Left cardiac atrium (tissue), 4 donors: ENCODE data around the gene HIF1AN. TPM values are rescaled to one million over a fixed set of nuclear protein-coding genes. Genes with fewer than 3 reads are reported as not detected.
"Not testable (repeated sequence)": the region's sequence is repeated elsewhere in the genome, so short reads cannot be mapped to it uniquely, and the experiment has no call there.

Source experiments
- ATAC-seq, 2 donors: fragments of 200-7000 bp; cut with Tn5 transposase; one replicate each; pipeline ENCODE4 v1.9.1; 2020; ENCODE audit warnings: mild to moderate bottlenecking in 2 of 2, moderate library complexity in 2 of 2
- DNase-seq: peaks from one replicate; pipeline ENCODE4 v3.0.0-alpha.2; 2020
- intact Hi-C, 2 donors: fragments of 100-400 bp; cut with DNase I; formaldehyde crosslinking; loops; one replicate each; pipeline versions ENCODE4 v1.14.1 to v1.15.1; 2022 to 2023
- total RNA-seq, 2 donors: library from RNA; stranded (reverse); fragmentation: NEBNext Ultra II Directional; extraction: Animal tissue kit (Norgen Biotek cat#: 25700); gene quantifications; one replicate each; pipeline ENCODE4 v1.2.1, GENCODE V29; 2021
- donor health status: DM: no; HTN: yes; CAD: no.
- donor health status: DM: no; HTN: yes; CAD: no; lungs with severe emphysema.
- donor health status: DM: yes; HTN: yes; CAD: no.
- donor health status: Dilated cardiomyopathy.

The HIF1AN gene
- total RNA-seq, 2 donors from 2014 or later, result 30.7 to 37.8 TPM

DNA sequence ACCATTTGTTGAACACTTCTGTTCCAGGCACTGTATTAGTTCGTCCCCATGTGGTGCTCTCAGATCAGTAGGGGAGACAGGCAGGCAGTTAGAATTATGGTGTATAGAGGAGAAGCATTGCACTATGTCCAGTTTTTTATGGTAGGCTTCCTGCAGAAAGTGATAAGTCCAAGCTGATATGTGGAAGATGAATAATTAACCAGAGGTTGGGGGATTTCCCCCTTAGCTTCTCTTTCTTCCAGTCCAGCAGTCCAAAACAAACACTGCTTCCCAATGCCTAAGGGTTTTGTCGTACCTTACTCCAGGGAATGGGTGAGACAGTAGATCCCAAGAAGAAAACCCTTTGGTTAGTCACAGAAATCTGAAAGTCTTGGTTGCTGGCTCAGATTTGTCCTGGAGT, 19.2 kb downstream of the HIF1AN start:
- intact Hi-C loops, result no loop called here
- DNase-seq (no peak), ATAC-seq (no peak)

- intact Hi-C loops, result loop anchor here (2.0 to 10.0 kb wide), 2 partner anchors 319 to 325 kb away; no protein-coding TSS in a partner anchor
- DNase-seq (no peak), ATAC-seq (no peak)
Measured at GRCh38 chr10:100560248-100560647, 24.5 kb downstream of the HIF1AN start.

DNA sequence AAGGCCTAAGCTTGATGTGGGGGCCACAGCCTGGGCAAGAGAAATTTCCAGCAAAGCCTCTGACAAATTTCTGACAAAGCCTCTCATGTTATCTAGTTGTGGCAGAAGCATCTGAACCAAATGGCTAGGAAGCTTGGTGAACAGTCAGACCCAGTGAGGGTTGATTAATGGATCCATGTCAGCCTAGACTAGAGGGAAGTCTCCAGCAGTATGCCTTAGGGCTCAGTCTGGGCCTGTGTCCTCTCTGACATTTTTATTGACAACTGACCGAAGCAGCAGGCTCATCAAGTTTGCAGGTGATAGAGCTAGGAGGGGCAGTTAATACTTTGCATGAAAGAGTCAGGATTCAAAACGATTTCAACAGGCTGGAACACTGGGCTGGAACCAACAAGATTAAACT, 25.3 kb downstream of the HIF1AN start:
- no peak for ATAC-seq
- intact Hi-C loops, result loop anchor here (2.0 to 10.0 kb wide), 2 partner anchors 318 to 324 kb away; no protein-coding TSS in a partner anchor
- DNase-seq, result no peak

DNA sequence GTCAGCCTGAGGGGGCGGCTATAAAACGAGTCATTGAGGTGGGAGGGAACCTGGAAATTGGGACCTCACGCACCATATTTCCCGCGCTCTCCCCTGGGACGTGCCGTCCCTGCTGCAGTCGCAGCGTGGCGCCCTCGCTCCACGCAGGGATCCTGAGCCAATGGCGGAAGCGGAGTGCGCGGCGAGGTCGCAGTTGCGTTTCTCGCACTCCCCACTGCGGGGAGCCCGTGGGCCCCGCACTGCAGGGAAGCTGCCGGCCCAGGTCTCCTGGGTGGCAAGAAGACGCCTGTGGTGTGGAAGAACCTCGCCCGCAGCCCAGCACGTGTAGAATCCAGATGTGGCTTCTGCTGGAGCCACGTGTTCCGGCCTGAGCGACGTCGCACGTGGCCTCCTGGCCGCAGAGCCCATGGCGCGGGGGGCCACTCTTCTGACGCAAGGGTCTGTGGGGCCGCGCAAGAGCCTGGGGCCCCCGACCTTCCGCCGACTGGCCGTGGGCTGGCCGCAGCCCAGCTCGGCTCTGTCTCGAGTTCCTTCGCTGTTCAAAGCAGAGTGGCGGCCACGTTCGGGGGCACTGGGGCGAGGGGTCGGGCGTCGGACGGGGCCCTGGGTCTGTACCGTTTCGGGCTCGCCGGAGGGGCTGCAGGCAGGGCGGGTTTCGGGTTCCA, 26.4 kb downstream of the HIF1AN start:
- intact Hi-C loops, result loop anchor here in 1 of 2 donors (10.0 kb wide), 1 partner anchor 323 kb away; no protein-coding TSS in a partner anchor
- ATAC-seq (peak; percentile 78 to 80), DNase-seq (peak; percentile 67)

DNA sequence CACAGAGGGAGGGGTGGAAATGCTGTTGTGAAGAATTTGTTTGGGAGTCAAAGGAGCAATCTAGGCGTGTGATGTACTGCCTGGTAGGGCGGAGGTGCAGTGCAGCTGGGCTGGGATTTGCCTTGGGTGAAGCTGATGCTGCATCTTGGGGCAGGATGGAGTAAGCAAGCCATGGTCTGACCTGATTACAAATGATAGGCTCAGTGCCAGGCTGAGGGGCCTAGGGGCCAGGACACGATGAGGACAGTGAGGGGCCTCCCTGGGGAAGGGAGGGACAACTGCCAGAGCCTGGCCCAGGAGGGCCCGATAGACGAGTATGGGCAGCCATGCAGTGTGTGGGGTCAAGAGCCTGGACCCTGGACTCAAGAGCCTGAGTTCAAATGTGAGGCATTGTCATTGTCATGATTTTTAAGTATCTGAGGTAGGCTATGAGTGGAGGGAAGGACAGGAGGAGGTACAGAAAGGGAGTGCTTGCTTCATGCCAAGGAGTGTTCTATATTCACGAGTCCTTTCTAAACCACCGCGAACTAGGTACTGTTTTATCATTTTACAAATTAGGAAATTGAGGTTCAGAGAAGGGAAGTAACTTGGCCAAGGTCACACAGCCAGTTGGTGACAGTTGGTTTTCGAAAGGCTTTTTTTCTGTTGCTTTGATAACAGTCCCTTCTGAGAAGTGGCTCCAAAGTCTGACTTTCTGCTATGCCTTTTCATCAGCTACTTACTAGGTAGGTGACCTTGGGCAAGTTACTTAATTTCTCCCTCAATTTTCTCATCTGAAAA, 29.7 kb downstream of the HIF1AN start:
- intact Hi-C loops, result loop anchor here in 1 of 2 donors (10.0 kb wide), 1 partner anchor 319 kb away; no protein-coding TSS in a partner anchor
- no peak for ATAC-seq
- DNase-seq, result no peak

DNA sequence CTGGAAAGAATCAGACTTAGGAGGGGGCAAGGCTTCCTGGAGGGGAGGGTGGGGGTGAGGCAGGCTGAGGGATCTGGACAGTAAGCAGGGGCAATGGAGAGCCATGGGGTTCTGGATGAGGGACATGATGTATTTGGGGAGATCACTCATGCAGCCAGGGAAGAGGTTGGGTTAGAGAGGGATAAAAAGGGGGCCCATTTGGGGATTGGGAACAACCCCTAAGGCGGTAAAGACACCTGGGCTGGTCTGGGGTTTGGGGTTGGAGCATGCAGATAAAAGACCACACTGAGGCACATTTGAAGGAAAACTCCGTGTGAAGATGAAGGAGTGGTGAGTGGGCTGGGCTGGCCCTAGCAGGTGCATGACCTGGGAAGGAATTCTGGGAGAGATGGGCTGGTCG, 30.8 kb downstream of the HIF1AN start:
- DNase-seq (no peak), ATAC-seq (no peak)
- intact Hi-C loops, result loop anchor here in 1 of 2 donors (10.0 kb wide), 1 partner anchor 318 kb away; no protein-coding TSS in a partner anchor

- intact Hi-C loops, result loop anchor here in 1 of 2 donors (10.0 kb wide), 1 partner anchor 318 kb away; no protein-coding TSS in a partner anchor
- DNase-seq (no peak), ATAC-seq (no peak)
Measured at GRCh38 chr10:100567249-100567648, 31.5 kb downstream of the HIF1AN start.

DNA sequence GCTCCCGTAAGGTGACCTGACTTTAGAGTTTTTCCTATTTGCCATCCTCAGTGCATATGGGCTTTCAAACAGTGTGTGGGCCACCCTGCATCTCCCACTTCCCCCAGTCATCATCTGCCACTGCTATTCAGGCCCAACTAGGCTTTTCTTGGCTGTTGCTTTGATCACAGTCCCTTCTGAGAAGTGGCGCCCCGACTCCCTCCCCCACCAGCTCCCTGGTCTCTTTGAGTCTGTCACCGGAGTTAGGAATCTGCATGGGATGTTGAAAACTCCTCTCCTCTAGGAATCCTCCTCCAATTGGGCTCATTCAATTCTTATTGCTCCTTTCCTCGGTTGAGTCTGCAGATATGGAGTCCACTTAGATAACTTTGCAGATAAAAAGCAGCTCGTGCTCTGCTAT, 32.1 kb downstream of the HIF1AN start:
- ATAC-seq, result no peak

GRCh38 chr10:100568912-100569311, 33.2 kb downstream of the HIF1AN start:
- ATAC-seq (no peak), DNase-seq (no peak)
- intact Hi-C loops, result loop anchor here in 1 of 2 donors (10.0 kb wide), 1 partner anchor 316 kb away; no protein-coding TSS in a partner anchor

More for the DNA sequence above, 32.1 kb downstream of the HIF1AN start:
- no peak for DNase-seq
- intact Hi-C loops, result loop anchor here in 1 of 2 donors (10.0 kb wide), 1 partner anchor 317 kb away; no protein-coding TSS in a partner anchor

GRCh38 chr10:100569687-100570481, 34.1 kb downstream of the HIF1AN start:
- DNase-seq, result no peak
- intact Hi-C loops, result loop anchor here in 1 of 2 donors (10.0 kb wide), 1 partner anchor 315 kb away; no protein-coding TSS in a partner anchor
- no peak for ATAC-seq

DNA sequence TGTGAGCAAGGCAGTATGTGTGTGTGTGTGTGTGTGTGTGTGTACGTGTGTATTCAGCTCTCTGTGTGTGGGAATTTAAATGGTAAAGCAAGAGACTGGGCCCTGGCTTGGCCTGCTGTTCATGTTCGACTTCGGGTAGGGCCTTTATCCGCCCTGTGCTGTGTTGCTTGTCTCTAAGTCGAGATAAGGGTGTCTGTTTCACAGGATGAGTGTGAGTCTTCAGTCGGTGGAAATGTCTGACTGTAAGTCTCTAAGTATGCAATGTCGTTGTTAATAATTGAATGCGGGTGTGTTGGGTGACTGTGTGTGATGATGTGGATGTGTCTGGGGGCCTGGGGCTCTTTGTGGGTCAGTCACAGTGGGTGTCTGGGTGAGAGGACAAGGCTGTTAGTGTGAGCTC, 34.8 kb downstream of the HIF1AN start:
- no peak for ATAC-seq
- intact Hi-C loops, result no loop called here
- DNase-seq, result no peak

- DNase-seq, result no peak
- ATAC-seq, result no peak
- intact Hi-C loops, result no loop called here
Measured at GRCh38 chr10:100571084-100571856, 35.5 kb downstream of the HIF1AN start.

- intact Hi-C loops, ATAC-seq, DNase-seq: not testable (repeated sequence)
Measured at GRCh38 chr10:100575146-100575545, 39.4 kb downstream of the HIF1AN start.

- ATAC-seq, result no peak
- DNase-seq, result no peak
- intact Hi-C loops, result no loop called here
Measured at GRCh38 chr10:100575585-100576281, 40.0 kb downstream of the HIF1AN start.

DNA sequence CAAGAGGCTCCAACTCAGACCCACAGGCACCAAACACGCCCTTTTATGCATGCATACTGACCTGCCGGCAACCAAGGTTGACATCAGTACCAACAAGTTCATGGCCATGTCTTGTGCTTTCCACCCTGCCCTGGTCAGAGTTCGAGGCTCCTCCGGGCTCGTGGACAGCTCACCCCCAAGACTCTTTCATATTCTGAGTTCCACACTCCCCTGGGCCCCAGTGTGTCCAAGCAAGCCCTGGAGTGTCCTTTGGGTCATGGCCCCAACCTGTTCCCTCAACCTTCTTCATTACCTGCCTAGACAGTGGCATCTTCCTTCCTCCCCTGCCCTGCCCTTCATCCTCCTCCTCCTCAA, 40.5 kb downstream of the HIF1AN start:
- DNase-seq (no peak), ATAC-seq (no peak)
- intact Hi-C loops, result no loop called here

DNA sequence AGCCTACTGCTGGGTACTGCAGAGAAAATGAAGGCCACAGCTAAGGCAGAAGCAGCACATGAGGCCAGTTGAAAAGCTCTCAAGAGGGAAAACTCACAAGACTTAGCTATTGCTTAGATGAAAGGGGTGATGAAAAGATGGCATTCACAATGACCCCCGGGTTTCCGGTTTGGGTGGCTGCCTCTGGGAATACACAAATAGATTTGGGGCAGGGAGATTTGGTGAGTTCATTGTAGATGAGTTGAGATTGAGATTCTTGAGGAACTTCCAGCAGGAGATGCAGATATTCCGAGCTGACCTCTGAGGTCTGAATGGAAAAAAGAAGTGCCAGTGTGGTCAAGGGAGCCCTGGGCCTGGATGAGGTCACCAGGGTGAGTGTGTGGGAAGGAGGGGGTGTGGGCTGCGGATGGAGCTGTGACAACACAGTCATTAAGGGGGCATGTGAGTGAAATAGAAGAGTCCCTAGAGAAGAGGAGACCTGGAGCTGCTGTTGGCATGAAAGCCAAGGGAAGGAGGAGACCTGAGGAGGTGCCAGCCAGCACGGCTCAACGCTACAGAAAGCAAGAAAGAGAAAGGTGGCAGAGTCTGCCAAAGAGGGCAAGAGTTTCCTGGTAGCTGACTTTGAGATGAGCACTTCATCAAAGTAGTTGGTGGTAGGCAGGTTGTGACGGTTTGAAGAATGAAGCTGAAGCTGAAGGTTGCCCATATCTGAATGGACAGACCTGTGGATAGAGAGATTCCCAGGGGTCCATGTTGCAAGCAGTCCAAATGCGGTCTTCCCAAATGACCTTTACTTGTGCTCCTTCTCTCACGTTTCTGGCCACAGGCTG, 43.7 kb downstream of the HIF1AN start:
- intact Hi-C loops, result no loop called here
- no peak for DNase-seq

GRCh38 chr10:100586959-100587358, 51.2 kb downstream of the HIF1AN start:
- ATAC-seq (no peak), DNase-seq (no peak)
- intact Hi-C loops, result no loop called here

More for the DNA sequence above, 43.7 kb downstream of the HIF1AN start:
- no peak for ATAC-seq
